Measurements from ENCODE around the gene FFAR2.
"Not testable (repeated sequence)": the region's sequence is repeated elsewhere in the genome, so short reads cannot be mapped to it uniquely, and the experiment has no call there.

FFAR2 gene

DNA sequence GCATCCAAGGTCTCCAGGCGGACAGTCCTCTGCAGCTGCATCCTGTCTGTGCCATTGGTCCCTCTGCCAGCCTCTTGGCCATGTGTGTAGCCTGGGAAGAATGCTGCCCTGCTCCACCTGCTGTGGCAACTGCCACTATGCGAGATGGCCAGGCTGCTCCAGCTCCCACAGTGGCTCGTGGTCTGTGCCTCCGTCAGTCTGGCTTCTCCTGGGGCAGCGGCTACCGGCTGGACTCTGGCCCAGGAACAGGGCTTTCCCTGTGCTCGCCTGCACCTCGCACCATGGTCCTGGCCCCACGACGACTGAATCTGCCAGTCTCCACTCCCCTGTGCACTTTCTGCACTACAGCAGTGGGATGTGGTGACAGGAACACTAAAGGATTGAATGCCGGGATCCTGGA lies 26.7 kb upstream of the FFAR2 start:
- H3K4me3 ChIP-seq (ENCODE audit: low read depth, low read length), result no peak overlapping the region
- no peak for DNase-seq (ENCODE audit: low read depth)

DNA sequence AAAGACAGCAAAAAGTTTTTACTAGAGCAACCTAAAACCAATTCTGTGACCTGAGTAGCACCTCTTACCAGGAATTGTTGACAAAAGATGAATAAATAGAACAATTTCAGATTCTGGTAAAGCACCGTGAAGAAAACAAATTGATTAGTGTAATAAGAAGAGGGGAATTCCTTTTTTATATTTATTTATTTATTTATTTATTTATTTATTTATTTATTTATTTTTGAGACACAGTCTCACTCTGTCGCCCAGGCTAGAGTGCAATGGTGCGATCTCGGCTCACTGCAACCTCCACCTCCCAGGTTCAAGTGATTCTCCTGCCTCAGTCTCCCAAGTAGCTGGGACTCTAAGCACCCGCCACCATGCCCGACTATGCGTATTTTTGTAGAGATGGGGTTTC lies 24.7 kb upstream of the FFAR2 start:
- H3K4me3 ChIP-seq (ENCODE audit: low read depth, low read length); DNase-seq (ENCODE audit: low read depth): not testable (repeated sequence)

DNA sequence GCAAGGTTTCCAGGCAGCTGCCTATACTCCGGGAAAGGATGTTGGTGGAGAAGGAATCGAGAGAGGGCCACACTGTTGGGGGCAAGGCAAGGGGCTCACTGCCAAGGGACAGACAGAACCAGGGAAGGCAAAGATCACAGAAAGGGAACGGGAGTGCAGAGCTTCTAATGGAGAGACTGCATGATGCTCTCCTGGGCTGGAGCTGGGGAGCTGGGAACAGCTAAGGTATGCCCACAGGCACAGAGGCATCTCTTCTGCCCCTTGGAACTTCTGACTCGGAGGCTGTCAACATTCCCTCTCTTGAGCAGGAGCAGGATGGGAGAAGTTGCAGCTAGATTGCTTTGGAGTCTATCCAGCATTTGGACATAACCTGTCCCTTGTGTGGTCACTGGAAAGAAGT lies 22.4 kb upstream of the FFAR2 start:
- no peak for DNase-seq (ENCODE audit: low read depth)

GRCh38 chr19:35427187-35427586 lies 20.9 kb upstream of the FFAR2 start:
- DNase-seq (ENCODE audit: low read depth), result no peak
- no peak overlapping the region for H3K4me3 ChIP-seq (ENCODE audit: low read depth, low read length)

More for the DNA sequence above, 22.4 kb upstream of the FFAR2 start:
- H3K4me3 ChIP-seq (ENCODE audit: low read depth, low read length), result no peak overlapping the region

- no peak overlapping the region for H3K4me3 ChIP-seq (ENCODE audit: low read depth, low read length)
- no peak for DNase-seq (ENCODE audit: low read depth)
Measured at GRCh38 chr19:35429698-35430408, 18.2 kb upstream of the FFAR2 start.

- no peak for DNase-seq (ENCODE audit: low read depth)
- no peak overlapping the region for H3K4me3 ChIP-seq (ENCODE audit: low read depth, low read length)
Measured at GRCh38 chr19:35430409-35431144, 17.5 kb upstream of the FFAR2 start.

GRCh38 chr19:35431145-35431807 lies 16.8 kb upstream of the FFAR2 start:
- no peak overlapping the region for H3K4me3 ChIP-seq (ENCODE audit: low read depth, low read length)
- DNase-seq (ENCODE audit: low read depth), result no peak

GRCh38 chr19:35432911-35433310 lies 15.1 kb upstream of the FFAR2 start:
- no peak overlapping the region for H3K4me3 ChIP-seq (ENCODE audit: low read depth, low read length)
- no peak for DNase-seq (ENCODE audit: low read depth)

GRCh38 chr19:35433448-35433847 lies 14.6 kb upstream of the FFAR2 start:
- no peak for DNase-seq (ENCODE audit: low read depth)
- H3K4me3 ChIP-seq (ENCODE audit: low read depth, low read length), result no peak overlapping the region

DNA sequence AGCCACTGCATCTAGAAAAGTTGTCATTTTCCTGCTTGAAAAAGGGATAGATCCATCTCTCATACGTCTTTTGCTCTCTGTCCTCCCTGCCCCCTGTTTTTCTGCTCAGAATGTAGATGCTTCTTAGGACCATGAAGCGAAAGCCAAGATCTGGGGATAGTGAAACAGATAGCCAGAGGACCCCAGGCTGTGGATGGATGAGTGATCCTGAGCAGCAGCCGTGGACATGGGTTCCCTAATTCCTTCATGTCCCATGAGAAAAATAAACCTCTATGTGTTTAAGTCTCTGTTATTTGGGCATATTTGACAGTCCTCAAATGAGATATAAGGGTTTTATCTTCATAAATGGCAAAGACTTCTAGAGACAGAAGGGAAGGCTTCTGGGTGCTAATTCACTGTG lies 12.2 kb upstream of the FFAR2 start:
- no peak for DNase-seq (ENCODE audit: low read depth)
- no peak overlapping the region for H3K4me3 ChIP-seq (ENCODE audit: low read depth, low read length)

- H3K4me3 ChIP-seq (ENCODE audit: low read depth, low read length), result no peak overlapping the region
- DNase-seq (ENCODE audit: low read depth), result no peak
Measured at GRCh38 chr19:35436477-35437405, 11.3 kb upstream of the FFAR2 start.

- H3K4me3 ChIP-seq (ENCODE audit: low read depth, low read length), result no peak overlapping the region
- DNase-seq (ENCODE audit: low read depth), result no peak
Measured at GRCh38 chr19:35437406-35437951, 10.6 kb upstream of the FFAR2 start.

DNA sequence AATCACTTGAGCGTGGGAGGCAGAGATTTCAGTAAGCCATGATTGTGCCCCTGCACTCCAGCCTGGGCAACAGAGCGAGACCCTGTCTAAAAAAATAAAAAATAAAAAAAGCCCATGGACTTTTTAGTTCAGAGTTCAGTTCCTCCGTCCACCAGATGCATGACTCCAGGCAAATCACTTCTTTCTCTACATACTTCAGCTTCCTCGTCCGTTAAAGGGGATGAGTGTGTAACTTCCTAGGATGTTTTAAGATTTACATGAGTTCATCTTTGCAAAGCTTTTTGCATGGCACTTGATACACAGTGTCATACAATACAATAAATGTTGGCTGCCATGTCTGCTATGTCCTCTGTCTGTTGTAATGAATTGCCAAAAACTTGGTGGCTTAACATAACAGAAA lies 10.0 kb upstream of the FFAR2 start:
- H3K4me3 ChIP-seq (ENCODE audit: low read depth, low read length), result no peak overlapping the region
- no peak for DNase-seq (ENCODE audit: low read depth)

DNA sequence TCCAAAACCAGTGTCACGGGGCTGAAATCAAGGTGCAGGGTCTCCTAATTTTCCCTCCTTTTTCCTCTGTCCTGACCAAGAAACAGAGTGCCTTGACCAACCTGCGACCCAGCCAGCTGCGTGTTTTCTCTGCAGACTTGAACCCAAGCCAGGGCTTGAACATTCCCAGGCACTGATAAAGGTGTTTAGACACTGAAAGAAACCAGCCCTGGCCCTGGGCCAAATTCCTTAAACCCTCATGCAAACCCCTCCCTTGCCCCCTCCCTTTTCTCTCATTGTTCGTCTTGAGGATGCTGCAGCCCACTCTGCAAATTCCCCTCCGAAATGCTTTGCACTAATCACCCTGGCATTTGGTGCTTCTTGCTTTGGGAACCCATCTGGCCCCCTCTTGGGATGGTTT lies 9.5 kb upstream of the FFAR2 start:
- no peak overlapping the region for H3K4me3 ChIP-seq (ENCODE audit: low read depth, low read length)
- DNase-seq (ENCODE audit: low read depth), result no peak

DNA sequence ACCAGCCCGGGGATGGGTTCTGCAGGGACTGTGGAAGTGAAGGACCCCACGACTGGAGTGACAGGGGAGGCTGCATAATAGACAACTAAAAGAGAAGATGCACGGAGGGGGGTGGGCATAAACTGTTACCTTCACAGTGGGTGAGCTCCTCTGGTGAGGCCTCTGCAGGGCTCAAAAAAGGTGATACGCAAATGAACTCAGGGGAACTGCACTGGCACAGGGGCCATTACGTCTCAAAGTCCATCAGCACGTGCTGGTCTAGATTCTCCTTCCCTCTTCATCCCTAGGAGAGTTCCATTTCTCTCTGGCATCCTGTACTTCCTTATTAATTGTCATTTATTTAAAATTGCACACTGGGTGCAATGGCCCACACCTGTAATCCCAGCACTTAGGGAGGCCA lies 8.1 kb upstream of the FFAR2 start:
- no peak overlapping the region for H3K4me3 ChIP-seq (ENCODE audit: low read depth, low read length)
- no peak for DNase-seq (ENCODE audit: low read depth)

GRCh38 chr19:35442091-35442490 lies 6.0 kb upstream of the FFAR2 start:
- H3K4me3 ChIP-seq (ENCODE audit: low read depth, low read length), result no peak overlapping the region
- no peak for DNase-seq (ENCODE audit: low read depth)

GRCh38 chr19:35444735-35445134 lies 3.3 kb upstream of the FFAR2 start:
- DNase-seq (ENCODE audit: low read depth), result no peak

GRCh38 chr19:35445826-35446593 lies 2.0 kb upstream of the FFAR2 start:
- DNase-seq (ENCODE audit: low read depth), result no peak
- no peak overlapping the region for H3K4me3 ChIP-seq (ENCODE audit: low read depth, low read length)

More at GRCh38 chr19:35444735-35445134, 3.3 kb upstream of the FFAR2 start:
- no peak overlapping the region for H3K4me3 ChIP-seq (ENCODE audit: low read depth, low read length)

Measured in skeletal muscle cell (primary cell).